K562 (cell line): ENCODE measurements around the gene CBFA2T3. TPM values are rescaled to one million over a fixed set of nuclear protein-coding genes. Genes with fewer than 3 reads are reported as not detected.

ENCODE experiments used
- HNRNPK ChIP-seq: fragments of 200-400 bp; formaldehyde crosslinking; IDR thresholded peaks from one replicate; pipeline ENCODE4 v1.6.1; 2018; ENCODE audit warnings: mild to moderate bottlenecking, low read depth, low read length; ENCODE audit not compliant: poor library complexity, severe bottlenecking
- IRF9 ChIP-seq: fragments of 450-650 bp; IDR thresholded peaks from 2 replicates; pipeline ENCODE4 v1.6.1; 2016; ENCODE audit warnings: missing biosample characterization, missing genetic modification characterization
- MYBL2 ChIP-seq, 2 experiments: fragments of 450-650 bp in 1 of 2; sonication (generic) in 1 of 2; formaldehyde crosslinking in 1 of 2; IDR thresholded peaks; 2 replicates each; pipeline versions ENCODE4 v1.6.1 to v1.8.1; 2017 to 2022; ENCODE audit warnings: borderline replicate concordance in 1 of 2, inconsistent platforms in 1 of 2, low read depth in 1 of 2, mild to moderate bottlenecking in 1 of 2, missing genetic modification reagents in 1 of 2, moderate library complexity in 1 of 2
- POLR2B ChIP-seq: fragments of 450-650 bp; IDR thresholded peaks from 2 replicates; pipeline ENCODE4 v1.6.1; 2018; ENCODE audit warnings: low read depth; ENCODE audit not compliant: partially characterized antibody
- PRMT5 ChIP-seq: sonication (generic); formaldehyde crosslinking; IDR thresholded peaks from 2 replicates; pipeline ENCODE4 v1.5.0; 2020; ENCODE audit warnings: missing genetic modification reagents
- REST ChIP-seq, 2 experiments: fragments of 450-650 bp; formaldehyde crosslinking in 1 of 2; IDR thresholded peaks; 2 replicates each; pipeline versions ENCODE4 v1.4.0 to v1.6.1; 2014 to 2020; ENCODE audit warnings: mild to moderate bottlenecking in 2 of 2, borderline replicate concordance in 1 of 2, low read depth in 1 of 2
- SRF ChIP-seq, 2 experiments: fragments of 250-450, 450-650 bp in 1 of 2; sonication (Bioruptor Pico) in 1 of 2; sonication (generic) in 1 of 2; formaldehyde crosslinking; IDR thresholded peaks; 2 replicates each; pipeline versions ENCODE4 v1.5.0 to v1.5.1; 2020 to 2022; ENCODE audit warnings: mild to moderate bottlenecking in 1 of 2, missing genetic modification reagents in 1 of 2
- THRB ChIP-seq: fragments of 450-650 bp; formaldehyde crosslinking; conservative IDR thresholded peaks from 2 replicates; pipeline ENCODE4 v1.4.0; 2022; ENCODE audit warnings: mild to moderate bottlenecking, missing genetic modification characterization
- ZBTB12 ChIP-seq: fragments of 250-450 bp; sonication (Bioruptor Pico); IDR thresholded peaks from 2 replicates; pipeline ENCODE4 v1.4.0; 2020
- polyA plus RNA-seq, 8 experiments: library from polyadenylated mRNA; depleted of rRNA in 4 of 8; stranded (reverse) in 5 of 8; unstranded in 3 of 8; fragments of >200 nt; fragmentation: Nextera tagmentation in 2 of 8; fragmentation: Illumina TruSeq in 1 of 8; extraction: Ambion mirVana in 2 of 8; extraction: Trizol in 1 of 8; gene quantifications; 2 replicates each; pipeline versions ENCODE4 v1.2.1 to v1.2.3, GENCODE V29; 2011 to 2014; ENCODE audit warnings: inconsistent platforms in 1 of 8, missing spikeins in 1 of 8
- total RNA-seq, 7 experiments: library from RNA; depleted of rRNA in 6 of 7; stranded (reverse); fragments of >200 nt in 6 of 7; fragmentation: Illumina TruSeq in 2 of 7; extraction: Trizol in 2 of 7; gene quantifications; 2 replicates each; pipeline versions ENCODE4 v1.2.1 to v1.2.3, GENCODE V29; 2011 to 2021; ENCODE audit warnings: low replicate concordance in 1 of 7

CBFA2T3 gene
- total and polyA plus RNA-seq, 9 of the 15 experiments (the other 6 are each of a cell fraction or from before 2014, with no cell fraction given): 2.3 to 145 (median 6.7) TPM

- TF ChIP-seq IRF9 (tag): no peak
- no peak for TF ChIP-seq THRB (CRISPR knock-in tag)
- TF ChIP-seq PRMT5 (CRISPR knock-in tag): no peak
- no peak for TF ChIP-seq ZBTB12
- TF ChIP-seq REST (IDR thresholded peaks at IDR 0.05; ENCODE audit: borderline replicate concordance): peak; percentile 98
- TF ChIP-seq REST (CRISPR knock-in tag; IDR thresholded peaks at IDR 0.05; ENCODE audit: low read depth): peak; percentile 72
- no peak for TF ChIP-seq MYBL2 (IDR thresholded peaks at IDR 0.05; ENCODE audit: low read depth)
- TF ChIP-seq MYBL2 (CRISPR knock-in tag; IDR thresholded peaks at IDR 0.05; ENCODE audit: borderline replicate concordance): no peak
- peak; percentile 97 for TF ChIP-seq HNRNPK
- peak; percentile 22 for TF ChIP-seq POLR2B
- no peak for TF ChIP-seq SRF (CRISPR knock-in tag; IDR thresholded peaks at IDR 0.05)
Observed at GRCh38 chr16:88856828-88857727, 119.9 kb downstream of the CBFA2T3 start, which contains the start of the genes GALNS and TRAPPC2L (continued).
